Fibroblast of lung (primary cell): ENCODE results near the gene LTBP2. TPM values are rescaled to one million over a fixed set of nuclear protein-coding genes. Genes with fewer than 3 reads are reported as not detected.
A peak's percentile ranks its signal among the peaks of the same experiment; 100 is the strongest.

Experiments
- DNase-seq, 2 donors: peaks; one replicate each; pipeline versions ENCODE4 v3.0.0 to v3.0.0-alpha.2; 2010; ENCODE audit warnings: low read depth in 2 of 2
- H2AFZ ChIP-seq: 2 replicates; pipeline ENCODE4 v1.5.1; 2012; ENCODE audit warnings: low read length, control low read depth, inconsistent platforms
- H3K27ac ChIP-seq: 2 replicates; pipeline ENCODE4 v1.5.1; 2011; ENCODE audit warnings: low read length, control low read depth; ENCODE audit not compliant: insufficient read depth
- H3K27me3 ChIP-seq: 2 replicates; pipeline ENCODE4 v1.5.1; 2011; ENCODE audit warnings: mild to moderate bottlenecking, low read length; ENCODE audit not compliant: control insufficient read depth, insufficient read depth
- H3K36me3 ChIP-seq: 2 replicates; pipeline ENCODE4 v1.5.1; 2011; ENCODE audit warnings: low read length; ENCODE audit not compliant: control insufficient read depth, insufficient read depth
- H3K4me1 ChIP-seq: 2 replicates; pipeline ENCODE4 v1.5.1; 2011; ENCODE audit warnings: low read length; ENCODE audit not compliant: control insufficient read depth, insufficient read depth; ENCODE audit errors: extremely low read depth
- H3K4me2 ChIP-seq: 2 replicates; pipeline ENCODE4 v1.5.1; 2011; ENCODE audit warnings: low read length, control low read depth; ENCODE audit not compliant: insufficient read depth; ENCODE audit errors: extremely low read depth
- H3K4me3 ChIP-seq, 4 experiments: fragments of 200-600 bp in 1 of 4; sonication (generic) in 1 of 4; replicated peaks in 1 of 4; 2 replicates each; pipeline ENCODE4 v1.5.1; 2011 to 2016; ENCODE audit warnings: low read length in 4 of 4, low read depth in 3 of 4, mild to moderate bottlenecking in 3 of 4, control low read depth in 2 of 4, inconsistent platforms in 1 of 4, mixed read lengths in 1 of 4; ENCODE audit not compliant: insufficient read depth in 1 of 4; ENCODE audit errors: control extremely low read depth in 1 of 4
- H3K79me2 ChIP-seq: 2 replicates; pipeline ENCODE4 v1.5.1; 2012; ENCODE audit warnings: mild to moderate bottlenecking, low read length, inconsistent platforms; ENCODE audit not compliant: control insufficient read depth, insufficient read depth
- H3K9ac ChIP-seq: 2 replicates; pipeline ENCODE4 v1.5.1; 2011; ENCODE audit warnings: mild to moderate bottlenecking, low read length, control low read depth; ENCODE audit not compliant: insufficient read depth
- H3K9me3 ChIP-seq: 2 replicates; pipeline ENCODE4 v1.5.1; 2012; ENCODE audit warnings: low read depth, low read length; ENCODE audit not compliant: control insufficient read depth, insufficient read depth
- H4K20me1 ChIP-seq: 2 replicates; pipeline ENCODE4 v1.5.1; 2011; ENCODE audit warnings: low read length; ENCODE audit not compliant: control insufficient read depth, insufficient read depth; ENCODE audit errors: extremely low read depth
- EZH2 ChIP-seq: IDR thresholded peaks from 2 replicates; pipeline ENCODE4 v1.5.1; 2012; ENCODE audit warnings: low read length, control low read depth, mild to moderate bottlenecking; ENCODE audit errors: missing control alignments
- polyA plus RNA-seq, 2 donors: library from polyadenylated mRNA; depleted of rRNA in 1 of 2; stranded (reverse) in 1 of 2; unstranded in 1 of 2; fragments of >200 nt; gene quantifications; 2 replicates each; pipeline ENCODE4 v1.2.1, GENCODE V29; 2011 to 2012; ENCODE audit warnings: missing spikeins in 1 of 2
- total RNA-seq: library from RNA; depleted of rRNA; stranded (reverse); fragments of >200 nt; gene quantifications from 2 replicates; pipeline ENCODE4 v1.2.1, GENCODE V29; 2014
- TF ChIP-seq, protein P1 (sequence below), 2 donors: IDR thresholded peaks in 1 of 2; conservative IDR thresholded peaks in 1 of 2; 1 replicate in 1 of 2; 2 replicates in 1 of 2; pipeline ENCODE4 v1.5.1; 2011 to 2012; ENCODE audit warnings: low read length in 2 of 2, control low read depth in 1 of 2, inconsistent platforms in 1 of 2, low read depth in 1 of 2, mild to moderate bottlenecking in 1 of 2

Gene LTBP2
- total and polyA plus RNA-seq, 2 donors (not counting 1 experiment from before 2014, with no cell fraction given): 108 to 514 TPM

DNA sequence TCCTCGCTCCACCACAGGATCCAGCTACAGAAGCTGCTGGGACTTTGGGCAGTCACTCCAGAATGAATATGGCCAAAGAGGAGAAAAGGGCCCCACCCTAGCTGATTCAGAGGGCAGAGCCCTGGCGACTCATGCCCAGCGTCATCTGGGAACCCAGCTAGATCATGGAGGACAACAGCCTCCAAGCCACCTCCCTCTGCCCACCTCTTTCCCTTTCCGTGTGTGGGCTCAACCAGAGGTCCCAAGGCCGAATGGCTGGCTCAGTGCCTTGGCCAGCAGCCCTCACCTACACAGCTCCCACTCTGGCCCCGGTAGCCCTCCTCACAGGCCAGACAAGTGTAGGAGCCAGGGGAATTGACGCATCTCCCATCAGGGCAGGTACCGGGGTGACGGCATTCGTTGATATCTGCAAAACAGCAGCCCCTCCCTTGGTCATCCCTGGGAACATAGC lies 101.1 kb downstream of the LTBP2 start:
- no peaks in the 10 kb centered on the region for H3K79me2 ChIP-seq
- H3K4me1 ChIP-seq: peaks cover 35% of the 10 kb centered on the region
- no peak overlapping the region for H3K9ac ChIP-seq
- no peak overlapping the region for H3K4me3 ChIP-seq
- peaks cover 39% of the 10 kb centered on the region for H3K36me3 ChIP-seq
- H3K27me3 ChIP-seq: no peaks in the 10 kb centered on the region
- H4K20me1 ChIP-seq: no peaks in the 10 kb centered on the region
- H3K4me2 ChIP-seq: peak overlapping the region; percentile 18
- H2AFZ ChIP-seq: no peak overlapping the region
- DNase-seq: peak; percentile 66 to 73
- peak overlapping the region; percentile 86 for H3K27ac ChIP-seq
- TF ChIP-seq, protein P1, sequence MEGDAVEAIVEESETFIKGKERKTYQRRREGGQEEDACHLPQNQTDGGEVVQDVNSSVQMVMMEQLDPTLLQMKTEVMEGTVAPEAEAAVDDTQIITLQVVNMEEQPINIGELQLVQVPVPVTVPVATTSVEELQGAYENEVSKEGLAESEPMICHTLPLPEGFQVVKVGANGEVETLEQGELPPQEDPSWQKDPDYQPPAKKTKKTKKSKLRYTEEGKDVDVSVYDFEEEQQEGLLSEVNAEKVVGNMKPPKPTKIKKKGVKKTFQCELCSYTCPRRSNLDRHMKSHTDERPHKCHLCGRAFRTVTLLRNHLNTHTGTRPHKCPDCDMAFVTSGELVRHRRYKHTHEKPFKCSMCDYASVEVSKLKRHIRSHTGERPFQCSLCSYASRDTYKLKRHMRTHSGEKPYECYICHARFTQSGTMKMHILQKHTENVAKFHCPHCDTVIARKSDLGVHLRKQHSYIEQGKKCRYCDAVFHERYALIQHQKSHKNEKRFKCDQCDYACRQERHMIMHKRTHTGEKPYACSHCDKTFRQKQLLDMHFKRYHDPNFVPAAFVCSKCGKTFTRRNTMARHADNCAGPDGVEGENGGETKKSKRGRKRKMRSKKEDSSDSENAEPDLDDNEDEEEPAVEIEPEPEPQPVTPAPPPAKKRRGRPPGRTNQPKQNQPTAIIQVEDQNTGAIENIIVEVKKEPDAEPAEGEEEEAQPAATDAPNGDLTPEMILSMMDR (conservative IDR thresholded peaks at IDR 0.05 in 1 of 2, IDR thresholded peaks at IDR 0.05 in 1 of 2; ENCODE audit: low read depth in 1 of 2, low read length in 2 of 2): no peak
- TF ChIP-seq EZH2: no peak
- no peaks in the 10 kb centered on the region for H3K9me3 ChIP-seq

DNA sequence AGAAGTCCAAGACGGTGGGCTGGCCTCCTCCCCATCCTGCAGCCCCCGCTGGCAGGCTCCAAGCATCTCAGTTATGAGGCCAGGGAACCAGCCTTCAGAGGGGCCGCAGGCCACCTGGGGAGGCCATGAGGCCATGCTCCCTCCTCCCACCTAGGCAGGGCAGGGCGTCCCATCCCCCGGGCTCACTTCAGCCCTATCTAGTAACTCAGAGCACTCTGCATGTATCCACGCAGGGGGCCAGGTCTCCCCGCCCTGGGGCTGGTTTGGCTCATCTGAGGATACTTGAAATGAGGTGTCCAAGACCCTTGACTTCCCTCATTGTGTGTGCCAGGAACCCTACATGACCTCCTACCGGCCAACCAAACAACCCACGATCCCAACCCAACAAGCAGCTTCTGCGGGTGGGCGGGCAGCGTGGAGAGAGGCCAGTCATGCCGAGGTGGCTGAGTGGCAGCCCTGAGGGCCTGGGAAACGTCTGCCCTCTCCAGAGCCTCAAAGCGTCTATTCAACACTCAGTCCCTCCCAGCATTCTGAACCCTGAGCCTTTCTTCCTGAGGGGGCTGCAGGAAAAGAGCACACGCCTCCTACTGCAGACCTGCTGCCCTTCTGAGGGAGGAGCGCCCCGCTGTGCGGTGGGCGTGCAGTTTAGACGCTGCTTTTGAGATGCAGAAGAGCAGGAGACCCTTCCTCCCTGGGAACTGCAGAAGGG lies 101.7 kb downstream of the LTBP2 start:
- TF ChIP-seq EZH2: no peak
- TF ChIP-seq, protein P1 (conservative IDR thresholded peaks at IDR 0.05 in 1 of 2, IDR thresholded peaks at IDR 0.05 in 1 of 2; ENCODE audit: low read depth in 1 of 2, low read length in 2 of 2): no peak
- Histone ChIP-seq H2AFZ (no peak overlapping the region), H3K27ac (peak overlapping the region; percentile 86), H3K36me3 (peaks cover 41% of the 10 kb centered on the region), H4K20me1 (no peaks in the 10 kb centered on the region), H3K79me2 (no peaks in the 10 kb centered on the region), H3K4me2 (no peak overlapping the region), H3K4me3 (no peak overlapping the region), H3K9ac (no peak overlapping the region), H3K9me3 (no peaks in the 10 kb centered on the region), H3K27me3 (no peaks in the 10 kb centered on the region), H3K4me1 (peaks cover 31% of the 10 kb centered on the region)
- peak; percentile 42 to 77 for DNase-seq

GRCh38 chr14:74509587-74510222 lies 102.3 kb downstream of the LTBP2 start:
- TF ChIP-seq, protein P1 (conservative IDR thresholded peaks at IDR 0.05 in 1 of 2, IDR thresholded peaks at IDR 0.05 in 1 of 2; ENCODE audit: low read depth in 1 of 2, low read length in 2 of 2): no peak
- TF ChIP-seq EZH2: no peak

More at GRCh38 chr14:74509587-74510222, 102.3 kb downstream of the LTBP2 start:
- no peaks in the 10 kb centered on the region for H3K9me3 ChIP-seq
- peak overlapping the region; percentile 86 for H3K27ac ChIP-seq
- H4K20me1 ChIP-seq: no peaks in the 10 kb centered on the region
- DNase-seq: no peak
- no peak overlapping the region for H3K4me2 ChIP-seq
- no peak overlapping the region for H3K9ac ChIP-seq
- H2AFZ ChIP-seq: no peak overlapping the region
- H3K79me2 ChIP-seq: no peaks in the 10 kb centered on the region
- H3K27me3 ChIP-seq: no peaks in the 10 kb centered on the region
- H3K4me1 ChIP-seq: peaks cover 27% of the 10 kb centered on the region
- peaks cover 47% of the 10 kb centered on the region for H3K36me3 ChIP-seq
- no peak overlapping the region for H3K4me3 ChIP-seq
